ENCODE results near the gene TRIM67. TPM values are rescaled to one million over a fixed set of nuclear protein-coding genes. Genes with fewer than 3 reads are reported as not detected.
"Not testable (repeated sequence)": the region's sequence is repeated elsewhere in the genome, so short reads cannot be mapped to it uniquely, and the experiment has no call there.

TRIM67 gene
- total RNA-seq, 1 donor from 2014 or later, result 0.08 TPM

DNA sequence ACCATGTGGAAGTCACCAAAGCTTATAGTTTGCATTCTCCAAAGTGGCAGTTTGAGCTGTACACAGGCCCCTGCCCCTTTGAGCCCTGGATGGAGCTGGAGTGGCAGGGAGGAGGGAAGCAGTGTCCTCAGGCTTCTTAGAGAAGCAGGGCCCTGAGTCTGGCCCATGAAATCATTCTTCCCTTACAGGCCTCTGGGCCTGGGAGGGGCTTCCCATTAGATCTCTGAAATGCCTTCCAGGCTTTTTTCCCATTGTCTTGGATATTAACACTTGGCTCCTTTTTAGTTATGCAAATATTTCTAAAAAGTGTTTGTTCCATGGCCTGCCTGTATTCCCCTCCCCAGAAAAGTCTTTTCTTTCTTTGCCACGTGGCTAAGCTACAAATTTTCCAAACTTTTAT is 10.0 kb upstream of the TRIM67 start:
- intact Hi-C loops (cut with micrococcal nuclease), result no loop called here
- peaks cover 11% of the 10 kb centered on the region for H3K27me3 ChIP-seq (ENCODE audit: low read depth)
- H3K9me3 ChIP-seq (replicated peaks), result peaks cover 22% of the 10 kb centered on the region
- no peak for DNase-seq
- no peak overlapping the region for H3K27ac ChIP-seq (replicated peaks)
- no peaks in the 10 kb centered on the region for H3K36me3 ChIP-seq
- H3K4me3 ChIP-seq, result no peak overlapping the region
- no peaks in the 10 kb centered on the region for H3K4me1 ChIP-seq
- TF ChIP-seq, protein P1, sequence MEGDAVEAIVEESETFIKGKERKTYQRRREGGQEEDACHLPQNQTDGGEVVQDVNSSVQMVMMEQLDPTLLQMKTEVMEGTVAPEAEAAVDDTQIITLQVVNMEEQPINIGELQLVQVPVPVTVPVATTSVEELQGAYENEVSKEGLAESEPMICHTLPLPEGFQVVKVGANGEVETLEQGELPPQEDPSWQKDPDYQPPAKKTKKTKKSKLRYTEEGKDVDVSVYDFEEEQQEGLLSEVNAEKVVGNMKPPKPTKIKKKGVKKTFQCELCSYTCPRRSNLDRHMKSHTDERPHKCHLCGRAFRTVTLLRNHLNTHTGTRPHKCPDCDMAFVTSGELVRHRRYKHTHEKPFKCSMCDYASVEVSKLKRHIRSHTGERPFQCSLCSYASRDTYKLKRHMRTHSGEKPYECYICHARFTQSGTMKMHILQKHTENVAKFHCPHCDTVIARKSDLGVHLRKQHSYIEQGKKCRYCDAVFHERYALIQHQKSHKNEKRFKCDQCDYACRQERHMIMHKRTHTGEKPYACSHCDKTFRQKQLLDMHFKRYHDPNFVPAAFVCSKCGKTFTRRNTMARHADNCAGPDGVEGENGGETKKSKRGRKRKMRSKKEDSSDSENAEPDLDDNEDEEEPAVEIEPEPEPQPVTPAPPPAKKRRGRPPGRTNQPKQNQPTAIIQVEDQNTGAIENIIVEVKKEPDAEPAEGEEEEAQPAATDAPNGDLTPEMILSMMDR (IDR thresholded peaks at IDR 0.05; ENCODE audit: borderline replicate concordance), result no peak

DNA sequence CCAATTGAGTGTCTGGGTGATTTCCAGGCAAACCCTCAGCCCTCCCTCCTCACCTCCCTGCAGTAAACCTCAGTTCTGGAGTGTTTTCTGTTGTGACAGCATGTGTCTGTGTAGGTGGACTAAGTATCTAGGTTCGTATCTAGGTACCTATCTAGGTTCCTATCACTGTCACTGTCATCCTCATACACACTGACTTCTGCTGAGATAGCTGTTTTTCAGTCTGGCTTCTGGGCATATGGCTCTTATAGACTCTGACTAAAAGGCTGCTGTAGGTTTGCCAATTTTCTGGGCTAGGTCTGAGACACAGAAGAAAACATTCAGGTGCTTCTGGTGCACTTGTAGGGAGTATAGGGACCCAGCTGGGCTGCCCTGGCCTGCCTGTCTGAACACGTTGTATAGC is 8.1 kb upstream of the TRIM67 start:
- TF ChIP-seq, protein P1 (IDR thresholded peaks at IDR 0.05; ENCODE audit: borderline replicate concordance), result no peak
- Histone ChIP-seq H3K27ac (replicated peaks) (no peak overlapping the region), H3K27me3 (ENCODE audit: low read depth) (peaks cover 29% of the 10 kb centered on the region), H3K9me3 (replicated peaks) (peaks cover 22% of the 10 kb centered on the region), H3K36me3 (no peaks in the 10 kb centered on the region), H3K4me3 (no peak overlapping the region), H3K4me1 (no peaks in the 10 kb centered on the region)
- intact Hi-C loops (cut with micrococcal nuclease), result no loop called here
- DNase-seq, result no peak

DNA sequence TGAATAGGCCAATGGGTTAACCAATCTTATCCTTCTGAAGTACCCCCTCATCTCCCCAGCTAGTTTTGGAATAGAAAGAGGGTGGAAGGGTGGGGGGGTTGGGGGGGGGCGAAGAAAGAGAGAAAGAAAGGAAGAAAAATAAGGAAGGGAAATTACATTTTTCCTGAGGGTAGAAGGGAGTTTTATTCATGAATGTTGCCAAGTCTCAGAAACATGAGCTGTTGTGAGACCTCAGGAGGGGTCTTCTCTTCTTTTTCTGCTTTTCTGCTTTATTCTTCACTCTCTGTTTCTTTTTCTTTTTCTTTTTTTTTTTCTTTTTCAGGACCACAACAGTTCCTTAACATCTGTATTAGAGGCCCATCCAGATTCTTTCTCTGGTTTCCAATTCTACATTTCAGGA is 6.0 kb upstream of the TRIM67 start:
- Histone ChIP-seq H3K27me3 (ENCODE audit: low read depth) (peaks cover 50% of the 10 kb centered on the region), H3K9me3 (replicated peaks) (peaks cover 22% of the 10 kb centered on the region), H3K4me1 (peaks cover 2% of the 10 kb centered on the region), H3K4me3 (no peak overlapping the region), H3K36me3 (no peaks in the 10 kb centered on the region), H3K27ac (replicated peaks) (no peak overlapping the region)
- intact Hi-C loops (cut with micrococcal nuclease), result no loop called here
- no peak for DNase-seq
- TF ChIP-seq, protein P1 (IDR thresholded peaks at IDR 0.05; ENCODE audit: borderline replicate concordance), result no peak

DNA sequence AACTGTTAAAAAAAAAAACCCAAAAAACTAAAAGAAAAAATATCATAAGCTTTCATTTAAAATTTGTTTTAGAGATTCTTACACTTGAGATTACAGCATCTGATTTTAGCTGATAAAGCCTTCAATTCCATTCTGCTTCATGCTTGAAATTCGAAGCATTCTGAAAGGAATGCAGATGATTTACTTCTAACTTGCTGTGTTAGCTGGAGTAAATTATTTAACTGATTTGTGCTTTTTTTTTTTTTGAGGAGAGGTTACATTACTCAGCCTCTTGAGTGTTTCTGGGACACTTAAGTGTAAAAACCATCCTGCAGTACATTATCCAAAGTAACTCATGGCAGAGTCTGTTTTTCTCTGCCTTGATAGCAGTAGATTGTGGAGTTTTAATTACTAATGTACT is 4.5 kb upstream of the TRIM67 start:
- Histone ChIP-seq H3K4me3 (no peak overlapping the region), H3K4me1 (peaks cover 17% of the 10 kb centered on the region), H3K27ac (replicated peaks) (no peak overlapping the region), H3K36me3 (no peaks in the 10 kb centered on the region), H3K27me3 (ENCODE audit: low read depth) (peaks cover 65% of the 10 kb centered on the region), H3K9me3 (replicated peaks) (peaks cover 8% of the 10 kb centered on the region)
- no peak for DNase-seq
- TF ChIP-seq, protein P1 (IDR thresholded peaks at IDR 0.05; ENCODE audit: borderline replicate concordance), result no peak
- intact Hi-C loops (cut with micrococcal nuclease), result no loop called here

DNA sequence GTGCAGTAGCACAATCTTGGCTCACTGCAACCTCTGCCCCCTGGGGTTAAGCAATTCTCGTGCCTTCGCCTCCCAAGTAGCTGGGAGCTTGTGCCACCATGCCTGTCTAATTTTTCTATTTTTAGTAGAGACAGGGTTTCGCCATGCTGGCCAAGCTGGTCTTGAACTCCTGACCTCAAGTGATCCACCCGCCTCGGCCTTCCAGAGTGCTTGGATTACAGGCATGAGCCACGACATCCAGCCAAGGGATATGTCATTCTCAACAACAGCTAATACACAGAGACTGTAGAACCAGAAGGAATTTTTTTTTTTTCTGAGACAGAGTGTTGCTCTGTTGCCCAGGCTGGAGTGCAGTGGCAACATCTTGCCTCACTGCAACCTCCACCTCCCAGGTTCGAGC is 3.7 kb upstream of the TRIM67 start:
- H3K4me3 ChIP-seq; intact Hi-C loops (cut with micrococcal nuclease); H3K27ac ChIP-seq (replicated peaks); H3K9me3 ChIP-seq (replicated peaks); DNase-seq; H3K36me3 ChIP-seq: not testable (repeated sequence)
- Histone ChIP-seq H3K27me3 (ENCODE audit: low read depth) (peaks cover 73% of the 10 kb centered on the region), H3K4me1 (peaks cover 25% of the 10 kb centered on the region)

DNA sequence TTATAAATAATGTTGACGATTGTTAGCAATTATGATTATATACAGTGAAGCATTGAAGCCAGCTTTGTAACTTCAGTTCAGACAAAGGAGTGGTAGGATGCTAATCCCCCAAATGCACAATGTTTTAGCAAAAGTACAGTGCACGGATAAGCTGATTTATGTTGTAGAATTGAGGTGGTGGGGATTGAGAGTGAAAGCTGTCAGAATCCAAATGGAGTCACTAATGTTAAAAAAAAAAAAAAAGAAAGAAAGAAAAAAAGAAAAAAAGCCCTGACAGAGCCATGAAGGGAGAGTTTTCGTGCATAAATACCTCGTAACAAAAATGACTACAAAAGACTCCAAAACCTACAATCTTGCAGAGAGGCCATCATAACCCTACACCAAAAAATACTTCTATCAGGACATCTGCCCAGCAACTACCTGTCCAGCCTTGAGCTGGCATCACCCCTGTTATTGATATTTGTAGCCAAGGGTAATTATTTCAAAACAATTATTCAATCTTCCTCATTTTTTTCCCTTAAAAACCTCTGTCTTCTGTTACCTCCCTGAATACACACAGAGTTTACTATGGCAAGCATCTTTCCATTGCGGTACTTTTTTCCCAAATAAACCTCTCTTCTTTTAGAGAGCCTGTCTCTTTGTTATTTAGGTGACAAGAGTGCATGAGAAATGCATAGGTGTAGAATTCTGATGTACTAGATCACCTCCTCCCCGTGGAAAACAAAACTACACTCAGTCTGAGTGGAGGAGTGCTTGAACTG is 2.5 kb upstream of the TRIM67 start:
- H3K27me3 ChIP-seq (ENCODE audit: low read depth), result peaks cover 86% of the 10 kb centered on the region
- TF ChIP-seq, protein P1 (IDR thresholded peaks at IDR 0.05; ENCODE audit: borderline replicate concordance), result no peak
- H3K4me3 ChIP-seq, result no peak overlapping the region
- H3K27ac ChIP-seq (replicated peaks), result no peak overlapping the region
- H3K9me3 ChIP-seq (replicated peaks), result no peaks in the 10 kb centered on the region
- intact Hi-C loops (cut with micrococcal nuclease), result no loop called here
- H3K4me1 ChIP-seq, result peaks cover 32% of the 10 kb centered on the region
- no peak for DNase-seq
- no peaks in the 10 kb centered on the region for H3K36me3 ChIP-seq
